Hepatocyte (in vitro differentiated cells): ENCODE results near the gene RAB38. TPM values are rescaled to one million over a fixed set of nuclear protein-coding genes. Genes with fewer than 3 reads are reported as not detected.

Experiments
- DNase-seq: peaks from one replicate; pipeline ENCODE4 v3.0.0-alpha.2; 2016; ENCODE audit warnings: low spot score
- H2AFZ ChIP-seq: fragments of 200-600 bp; sonication (generic); 2 replicates; pipeline ENCODE4 v1.6.0; 2016; ENCODE audit warnings: antibody characterized with exemption, mild to moderate bottlenecking
- H3K27ac ChIP-seq: fragments of 200-600 bp; sonication (generic); 2 replicates; pipeline ENCODE4 v1.5.1; 2016; ENCODE audit warnings: mild to moderate bottlenecking
- H3K27me3 ChIP-seq: fragments of 200-600 bp; sonication (generic); 2 replicates; pipeline ENCODE4 v1.6.1; 2016
- H3K36me3 ChIP-seq: fragments of 200-600 bp; sonication (generic); replicated peaks from 2 replicates; pipeline ENCODE4 v1.5.1; 2016; ENCODE audit warnings: low read depth; ENCODE audit not compliant: insufficient read depth
- H3K4me1 ChIP-seq: fragments of 200-600 bp; sonication (generic); 2 replicates; pipeline ENCODE4 v1.5.1; 2016; ENCODE audit warnings: mild to moderate bottlenecking, moderate library complexity; ENCODE audit not compliant: insufficient read depth
- H3K4me2 ChIP-seq: fragments of 200-600 bp; sonication (generic); 2 replicates; pipeline ENCODE4 v1.6.0; 2016
- H3K4me3 ChIP-seq: fragments of 200-600 bp; sonication (generic); 2 replicates; pipeline ENCODE4 v1.5.1; 2016; ENCODE audit warnings: mild to moderate bottlenecking
- H3K79me2 ChIP-seq: fragments of 200-600 bp; sonication (generic); 2 replicates; pipeline ENCODE4 v1.6.0; 2017; ENCODE audit warnings: mild to moderate bottlenecking
- H3K9me2 ChIP-seq: fragments of 200-600 bp; sonication (generic); replicated peaks from 2 replicates; pipeline ENCODE4 v1.6.0; 2017; ENCODE audit warnings: mild to moderate bottlenecking; ENCODE audit not compliant: insufficient read depth
- H3K9me3 ChIP-seq: fragments of 200-600 bp; sonication (generic); 2 replicates; pipeline ENCODE4 v1.5.1; 2016; ENCODE audit warnings: low read depth, mild to moderate bottlenecking
- H4K20me1 ChIP-seq: fragments of 200-600 bp; sonication (generic); 2 replicates; pipeline ENCODE4 v1.6.0; 2016; ENCODE audit warnings: mild to moderate bottlenecking; ENCODE audit not compliant: insufficient read depth, poor library complexity, severe bottlenecking
- EZH2 ChIP-seq: fragments of 200-600 bp; sonication (generic); IDR thresholded peaks from 2 replicates; pipeline ENCODE4 v1.6.1; 2016; ENCODE audit warnings: antibody characterized with exemption, mild to moderate bottlenecking, borderline replicate concordance
- EZH2phosphoT487 ChIP-seq: fragments of 200-600 bp; sonication (generic); IDR thresholded peaks from one replicate; pipeline ENCODE4 v1.6.1; 2018; ENCODE audit warnings: antibody characterized with exemption, mild to moderate bottlenecking, low read depth, moderate library complexity; ENCODE audit not compliant: unreplicated experiment, severe bottlenecking
- WGBS: methylation state at CpG from one replicate; pipeline ENCODE4 v1.1.6; 2016; ENCODE audit warnings: low lambda C conversion rate; ENCODE audit errors: missing lambda C conversion rate; 5-methylcytosine and 5-hydroxymethylcytosine counted together
- polyA plus RNA-seq: library from polyadenylated mRNA; unstranded; fragments of >200 nt; fragmentation: Nextera tagmentation; extraction: Ambion mirVana; gene quantifications from 2 replicates; pipeline ENCODE4 v1.2.1, GENCODE V29; 2016
- total RNA-seq: library from RNA; depleted of rRNA; stranded (reverse); fragments of >200 nt; gene quantifications from 2 replicates; pipeline ENCODE4 v1.2.3, GENCODE V29; 2014
- TF ChIP-seq, protein P1 (sequence below): fragments of 200-600 bp; sonication (generic); IDR thresholded peaks from 2 replicates; pipeline ENCODE4 v1.5.1; 2016; ENCODE audit warnings: antibody characterized with exemption, mild to moderate bottlenecking; ENCODE audit not compliant: poor library complexity

RAB38 gene
- total and polyA plus RNA-seq, 2 experiments from 2014 or later, result 14.6 to 14.8 TPM

DNA sequence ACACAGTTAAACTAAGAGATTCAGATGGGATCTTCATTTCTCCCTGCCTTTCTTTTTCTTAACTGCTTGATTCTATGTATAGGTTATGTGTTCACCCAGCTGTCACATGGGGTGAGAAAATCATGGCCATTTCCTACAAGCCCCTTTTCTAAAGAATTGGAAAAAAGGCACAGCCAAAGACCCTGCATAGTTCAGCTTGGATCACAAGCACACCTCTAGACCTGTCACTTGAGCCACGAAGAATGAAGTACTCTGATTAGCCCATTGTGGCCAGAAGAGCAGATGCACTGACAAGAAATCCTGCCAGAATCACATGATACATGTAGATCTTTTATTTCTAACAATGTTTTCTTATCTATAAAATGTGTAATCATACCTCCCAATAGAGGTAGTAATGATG lies 69.7 kb downstream of the RAB38 start:
- H3K27ac ChIP-seq, result no peak overlapping the region
- H3K27me3 ChIP-seq, result no peaks in the 10 kb centered on the region
- no peaks in the 10 kb centered on the region for H3K9me3 ChIP-seq
- H4K20me1 ChIP-seq, result no peaks in the 10 kb centered on the region
- no peak for DNase-seq
- no peak overlapping the region for H3K4me2 ChIP-seq
- H2AFZ ChIP-seq, result no peak overlapping the region
- H3K4me3 ChIP-seq, result no peak overlapping the region
- H3K9me2 ChIP-seq, result no peaks in the 10 kb centered on the region
- no peaks in the 10 kb centered on the region for H3K36me3 ChIP-seq
- H3K4me1 ChIP-seq, result peaks cover 5% of the 10 kb centered on the region
- WGBS, result 10% methylated on average over 1 of the region's 1 CpG
- TF ChIP-seq, protein P1, sequence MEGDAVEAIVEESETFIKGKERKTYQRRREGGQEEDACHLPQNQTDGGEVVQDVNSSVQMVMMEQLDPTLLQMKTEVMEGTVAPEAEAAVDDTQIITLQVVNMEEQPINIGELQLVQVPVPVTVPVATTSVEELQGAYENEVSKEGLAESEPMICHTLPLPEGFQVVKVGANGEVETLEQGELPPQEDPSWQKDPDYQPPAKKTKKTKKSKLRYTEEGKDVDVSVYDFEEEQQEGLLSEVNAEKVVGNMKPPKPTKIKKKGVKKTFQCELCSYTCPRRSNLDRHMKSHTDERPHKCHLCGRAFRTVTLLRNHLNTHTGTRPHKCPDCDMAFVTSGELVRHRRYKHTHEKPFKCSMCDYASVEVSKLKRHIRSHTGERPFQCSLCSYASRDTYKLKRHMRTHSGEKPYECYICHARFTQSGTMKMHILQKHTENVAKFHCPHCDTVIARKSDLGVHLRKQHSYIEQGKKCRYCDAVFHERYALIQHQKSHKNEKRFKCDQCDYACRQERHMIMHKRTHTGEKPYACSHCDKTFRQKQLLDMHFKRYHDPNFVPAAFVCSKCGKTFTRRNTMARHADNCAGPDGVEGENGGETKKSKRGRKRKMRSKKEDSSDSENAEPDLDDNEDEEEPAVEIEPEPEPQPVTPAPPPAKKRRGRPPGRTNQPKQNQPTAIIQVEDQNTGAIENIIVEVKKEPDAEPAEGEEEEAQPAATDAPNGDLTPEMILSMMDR, result no peak
- TF ChIP-seq EZH2phosphoT487 (no peak), EZH2 (no peak)
- no peaks in the 10 kb centered on the region for H3K79me2 ChIP-seq

DNA sequence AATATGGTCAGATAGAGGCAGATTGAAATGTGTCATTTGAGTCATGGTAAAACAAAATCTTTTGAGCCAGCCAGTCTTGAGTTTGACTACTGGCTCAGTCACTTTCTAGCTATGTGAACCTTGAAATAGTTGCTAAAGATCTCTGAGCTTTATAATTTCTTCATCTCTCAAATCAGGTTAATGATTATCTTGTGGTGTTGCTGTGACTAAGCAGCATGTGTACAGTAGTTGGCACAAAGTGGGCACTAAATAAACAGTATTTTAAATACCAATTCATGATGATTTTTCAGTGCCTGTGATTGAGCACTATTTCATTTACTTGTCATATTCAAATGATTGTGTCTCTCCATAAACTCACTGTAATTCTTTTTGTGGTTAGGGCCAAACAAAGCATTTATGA lies 70.8 kb downstream of the RAB38 start:
- Histone ChIP-seq H3K4me3 (no peak overlapping the region), H3K9me3 (no peaks in the 10 kb centered on the region), H2AFZ (no peak overlapping the region), H3K27ac (no peak overlapping the region), H3K4me2 (no peak overlapping the region), H3K9me2 (no peaks in the 10 kb centered on the region), H3K27me3 (no peaks in the 10 kb centered on the region), H3K79me2 (no peaks in the 10 kb centered on the region), H3K4me1 (peaks cover 5% of the 10 kb centered on the region), H4K20me1 (no peaks in the 10 kb centered on the region), H3K36me3 (no peaks in the 10 kb centered on the region)
- peak; percentile 11 for DNase-seq
- TF ChIP-seq, protein P1, result no peak
- TF ChIP-seq EZH2phosphoT487 (no peak), EZH2 (no peak)

DNA sequence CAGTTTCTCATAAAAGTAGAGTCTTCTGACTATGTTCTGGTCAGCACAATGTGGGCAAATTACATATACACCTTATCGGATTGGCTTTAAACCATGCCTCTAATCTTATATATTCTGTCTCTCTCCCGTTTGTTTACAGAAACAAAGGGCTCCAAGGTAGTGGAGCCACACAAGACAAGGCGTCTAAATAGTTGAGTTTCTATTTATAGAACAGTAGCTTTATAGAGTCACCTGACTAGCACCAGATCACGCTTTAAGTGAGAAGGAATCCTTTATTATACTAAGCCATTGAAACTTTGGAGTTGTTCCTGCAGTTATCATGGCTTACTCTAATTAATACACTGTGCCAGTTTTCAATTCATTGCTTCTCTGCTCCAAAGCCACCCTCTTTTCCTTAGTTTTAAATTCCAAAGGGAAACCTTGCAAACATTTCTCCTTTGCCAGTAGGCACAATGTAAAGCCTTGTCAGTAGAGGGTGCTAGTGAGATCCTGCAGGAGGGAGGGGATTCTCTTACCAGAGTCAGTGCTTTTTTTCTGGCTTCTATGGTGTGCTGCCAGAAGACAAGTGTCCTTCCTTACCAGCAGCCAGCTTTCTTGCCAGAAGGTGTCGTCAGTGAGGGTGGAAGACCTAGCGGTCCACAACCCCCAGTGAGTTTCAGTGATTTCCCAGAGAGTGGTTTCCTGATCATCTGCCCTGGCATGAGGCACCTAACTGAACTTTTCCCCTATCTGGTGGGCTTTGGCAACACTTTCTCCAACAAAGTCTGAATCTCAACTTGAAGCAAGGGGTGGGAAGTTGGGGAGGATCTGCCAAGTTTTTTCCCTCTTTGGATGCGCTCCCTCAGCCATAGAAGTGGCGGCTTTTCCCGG lies 71.7 kb downstream of the RAB38 start:
- peak; percentile 59 for DNase-seq
- Histone ChIP-seq H3K27me3 (no peaks in the 10 kb centered on the region), H4K20me1 (no peaks in the 10 kb centered on the region), H3K4me1 (peaks cover 5% of the 10 kb centered on the region), H3K36me3 (no peaks in the 10 kb centered on the region), H3K9me3 (no peaks in the 10 kb centered on the region), H3K27ac (peak overlapping the region; percentile 53), H3K4me3 (no peak overlapping the region), H3K79me2 (no peaks in the 10 kb centered on the region), H2AFZ (no peak overlapping the region), H3K9me2 (no peaks in the 10 kb centered on the region), H3K4me2 (peak overlapping the region; percentile 11)
- 70% methylated on average over 9 of the region's 9 CpGs for WGBS
- no peak for TF ChIP-seq EZH2phosphoT487
- TF ChIP-seq, protein P1, result peak; percentile 48
